PC-9 (cell line): ENCODE data around the gene DIAPH2.

ENCODE experiments used
- CTCF ChIP-seq: fragments of 200-600 bp; sonication (generic); conservative IDR thresholded peaks from 2 replicates; pipeline ENCODE4 v1.6.1; 2017; ENCODE audit warnings: mixed run types, antibody characterized with exemption, mild to moderate bottlenecking, moderate library complexity
- EZH2 ChIP-seq: fragments of 200-600 bp; sonication (generic); IDR thresholded peaks from 2 replicates; pipeline ENCODE4 v1.8.0; 2017; ENCODE audit warnings: antibody characterized with exemption, low read depth

- TF ChIP-seq EZH2 (no peak), CTCF (no peak)
Measured at GRCh38 chrX:96776966-96777365, 92.3 kb downstream of the DIAPH2 start.
